Measurements from ENCODE around the gene SIN3A. TPM values are rescaled to one million over a fixed set of nuclear protein-coding genes. Genes with fewer than 3 reads are reported as not detected.

SIN3A gene
- total RNA-seq, 1 donor from 2014 or later, result 54.0 TPM

- Mint-ChIP-seq H3K27ac (ENCODE audit: unreplicated experiment) (no peak overlapping the region), H3K9me3 (ENCODE audit: unreplicated experiment) (no peaks in the 10 kb centered on the region), H3K27me3 (ENCODE audit: low read depth, unreplicated experiment) (peaks cover 25% of the 10 kb centered on the region), H3K4me3 (ENCODE audit: unreplicated experiment) (no peak overlapping the region), H3K36me3 (ENCODE audit: low read depth, unreplicated experiment) (no peaks in the 10 kb centered on the region), H3K4me1 (ENCODE audit: low read depth, unreplicated experiment) (no peaks in the 10 kb centered on the region)
- Histone ChIP-seq H4K20me1 (ENCODE audit: insufficient read depth, low read length) (no peaks in the 10 kb centered on the region), H3K27me3 (ENCODE audit: insufficient read depth, low read length) (no peaks in the 10 kb centered on the region), H3K36me3 (ENCODE audit: insufficient read depth, low read length) (no peaks in the 10 kb centered on the region), H3K79me2 (ENCODE audit: insufficient read depth, low read length) (no peaks in the 10 kb centered on the region), H3K4me3 (ENCODE audit: insufficient read depth, low read depth, low read length) (no peak overlapping the region), H3K27ac (ENCODE audit: low read depth, low read length) (no peak overlapping the region), H2AFZ (ENCODE audit: low read depth, low read length) (no peak overlapping the region), H3K9me3 (ENCODE audit: insufficient read depth, low read depth, low read length) (no peaks in the 10 kb centered on the region), H3K4me1 (ENCODE audit: insufficient read depth, low read length) (no peaks in the 10 kb centered on the region), H3K4me2 (ENCODE audit: low read length) (no peak overlapping the region), H3K9ac (ENCODE audit: low read length) (no peak overlapping the region)
- TF ChIP-seq EZH2 (IDR thresholded peaks at IDR 0.05; ENCODE audit: insufficient read depth, low read length) (no peak), CTCF (IDR thresholded peaks at IDR 0.05; ENCODE audit: insufficient read depth, low read depth, low read length) (no peak)
- no peak for DNase-seq (ENCODE audit: low read depth)
- FAIRE-seq, result no peak
Measured at GRCh38 chr15:75327005-75327404, 124.5 kb downstream of the SIN3A start.

- FAIRE-seq (no peak), DNase-seq (ENCODE audit: low read depth) (no peak)
- TF ChIP-seq EZH2 (IDR thresholded peaks at IDR 0.05; ENCODE audit: insufficient read depth, low read length) (no peak), CTCF (IDR thresholded peaks at IDR 0.05; ENCODE audit: insufficient read depth, low read depth, low read length) (no peak)
- H3K27me3 ChIP-seq (ENCODE audit: insufficient read depth, low read length), result no peaks in the 10 kb centered on the region
- H3K9ac ChIP-seq (ENCODE audit: low read length), result no peak overlapping the region
- Mint-ChIP-seq H3K9me3 (ENCODE audit: unreplicated experiment) (no peaks in the 10 kb centered on the region), H3K27me3 (ENCODE audit: low read depth, unreplicated experiment) (peaks cover 25% of the 10 kb centered on the region), H3K4me3 (ENCODE audit: unreplicated experiment) (no peak overlapping the region), H3K27ac (ENCODE audit: unreplicated experiment) (no peak overlapping the region), H3K36me3 (ENCODE audit: low read depth, unreplicated experiment) (no peaks in the 10 kb centered on the region), H3K4me1 (ENCODE audit: low read depth, unreplicated experiment) (no peaks in the 10 kb centered on the region)
- no peaks in the 10 kb centered on the region for H3K79me2 ChIP-seq (ENCODE audit: insufficient read depth, low read length)
- no peaks in the 10 kb centered on the region for H3K9me3 ChIP-seq (ENCODE audit: insufficient read depth, low read depth, low read length)
- no peaks in the 10 kb centered on the region for H3K36me3 ChIP-seq (ENCODE audit: insufficient read depth, low read length)
- no peak overlapping the region for H2AFZ ChIP-seq (ENCODE audit: low read depth, low read length)
- H4K20me1 ChIP-seq (ENCODE audit: insufficient read depth, low read length), result no peaks in the 10 kb centered on the region
- no peaks in the 10 kb centered on the region for H3K4me1 ChIP-seq (ENCODE audit: insufficient read depth, low read length)
- H3K4me3 ChIP-seq (ENCODE audit: insufficient read depth, low read depth, low read length), result no peak overlapping the region
- H3K27ac ChIP-seq (ENCODE audit: low read depth, low read length), result no peak overlapping the region
- no peak overlapping the region for H3K4me2 ChIP-seq (ENCODE audit: low read length)
Measured at GRCh38 chr15:75325922-75326321, 125.6 kb downstream of the SIN3A start.

DNA sequence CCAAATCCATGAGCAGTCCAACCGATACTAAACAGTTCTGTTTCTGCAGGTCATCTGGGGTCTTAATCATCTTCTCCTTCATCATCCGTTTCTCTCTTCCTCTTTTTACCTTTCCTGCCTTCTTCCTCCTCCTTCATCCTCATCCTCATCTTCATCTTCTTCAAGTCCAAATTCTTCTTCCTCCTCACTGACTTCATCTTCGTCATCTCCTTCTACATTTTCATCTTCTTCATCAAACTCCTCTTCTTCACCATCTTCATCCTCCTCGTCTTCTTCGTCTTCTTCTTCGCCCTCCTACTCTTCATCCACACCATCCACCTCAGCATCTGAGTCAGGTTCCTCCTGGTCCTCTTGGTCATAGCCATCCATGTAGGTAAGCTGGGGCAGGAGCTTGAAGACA is 129.8 kb downstream of the SIN3A start:
- Mint-ChIP-seq H3K27ac (ENCODE audit: unreplicated experiment) (no peak overlapping the region), H3K9me3 (ENCODE audit: unreplicated experiment) (no peaks in the 10 kb centered on the region), H3K4me1 (ENCODE audit: low read depth, unreplicated experiment) (no peaks in the 10 kb centered on the region), H3K4me3 (ENCODE audit: unreplicated experiment) (no peak overlapping the region), H3K36me3 (ENCODE audit: low read depth, unreplicated experiment) (peaks cover 2% of the 10 kb centered on the region), H3K27me3 (ENCODE audit: low read depth, unreplicated experiment) (peaks cover 22% of the 10 kb centered on the region)
- no peaks in the 10 kb centered on the region for H3K9me3 ChIP-seq (ENCODE audit: insufficient read depth, low read depth, low read length)
- no peak overlapping the region for H3K4me2 ChIP-seq (ENCODE audit: low read length)
- H3K4me3 ChIP-seq (ENCODE audit: insufficient read depth, low read depth, low read length), result no peak overlapping the region
- H3K27ac ChIP-seq (ENCODE audit: low read depth, low read length), result no peak overlapping the region
- FAIRE-seq, result no peak
- no peaks in the 10 kb centered on the region for H3K36me3 ChIP-seq (ENCODE audit: insufficient read depth, low read length)
- no peak for DNase-seq (ENCODE audit: low read depth)
- no peaks in the 10 kb centered on the region for H3K27me3 ChIP-seq (ENCODE audit: insufficient read depth, low read length)
- no peaks in the 10 kb centered on the region for H3K79me2 ChIP-seq (ENCODE audit: insufficient read depth, low read length)
- TF ChIP-seq CTCF (IDR thresholded peaks at IDR 0.05; ENCODE audit: insufficient read depth, low read depth, low read length) (no peak), EZH2 (IDR thresholded peaks at IDR 0.05; ENCODE audit: insufficient read depth, low read length) (no peak)
- no peak overlapping the region for H2AFZ ChIP-seq (ENCODE audit: low read depth, low read length)
- no peaks in the 10 kb centered on the region for H3K4me1 ChIP-seq (ENCODE audit: insufficient read depth, low read length)
- H3K9ac ChIP-seq (ENCODE audit: low read length), result no peak overlapping the region
- no peaks in the 10 kb centered on the region for H4K20me1 ChIP-seq (ENCODE audit: insufficient read depth, low read length)

Small RNAs within 50 kb of the gene (microRNA-seq; reads per million reads assigned to microRNA genes)
- not detected for gene MIR631

Other genes starting within 250 kb of the SIN3A start
- gene C15orf39, start 249.8 kb downstream of the SIN3A start, total RNA-seq, result 21.6 and 21.8 TPM in 2 replicates
- not detected in 2 replicates for gene GOLGA6C, start 193.4 kb downstream of the SIN3A start, total RNA-seq
- gene GOLGA6D, start 168.9 kb downstream of the SIN3A start, total RNA-seq, result not detected in 2 replicates
- 61.0 and 64.1 TPM in 2 replicates for gene COMMD4, start 115.6 kb downstream of the SIN3A start, total RNA-seq
- 4.9 and 5.1 TPM in 2 replicates for gene NEIL1, start 104.7 kb downstream of the SIN3A start, total RNA-seq
- 76.5 and 80.8 TPM in 2 replicates for gene MAN2C1, start 83.1 kb downstream of the SIN3A start, total RNA-seq
- gene PTPN9, start 127.6 kb upstream of the SIN3A start, total RNA-seq, result 34.7 and 37.5 TPM in 2 replicates
- 15.9 and 17.0 TPM in 2 replicates for gene SNUPN, start 174.0 kb upstream of the SIN3A start, total RNA-seq
- 43.9 and 48.4 TPM in 2 replicates for gene IMP3, start 188.5 kb upstream of the SIN3A start, total RNA-seq
- gene SNX33, start 196.2 kb upstream of the SIN3A start, total RNA-seq, result 22.3 and 25.6 TPM in 2 replicates